ENCODE measurements around the gene CDYL.
"Not testable (repeated sequence)": the region's sequence is repeated elsewhere in the genome, so short reads cannot be mapped to it uniquely, and the experiment has no call there.

CDYL gene

DNA sequence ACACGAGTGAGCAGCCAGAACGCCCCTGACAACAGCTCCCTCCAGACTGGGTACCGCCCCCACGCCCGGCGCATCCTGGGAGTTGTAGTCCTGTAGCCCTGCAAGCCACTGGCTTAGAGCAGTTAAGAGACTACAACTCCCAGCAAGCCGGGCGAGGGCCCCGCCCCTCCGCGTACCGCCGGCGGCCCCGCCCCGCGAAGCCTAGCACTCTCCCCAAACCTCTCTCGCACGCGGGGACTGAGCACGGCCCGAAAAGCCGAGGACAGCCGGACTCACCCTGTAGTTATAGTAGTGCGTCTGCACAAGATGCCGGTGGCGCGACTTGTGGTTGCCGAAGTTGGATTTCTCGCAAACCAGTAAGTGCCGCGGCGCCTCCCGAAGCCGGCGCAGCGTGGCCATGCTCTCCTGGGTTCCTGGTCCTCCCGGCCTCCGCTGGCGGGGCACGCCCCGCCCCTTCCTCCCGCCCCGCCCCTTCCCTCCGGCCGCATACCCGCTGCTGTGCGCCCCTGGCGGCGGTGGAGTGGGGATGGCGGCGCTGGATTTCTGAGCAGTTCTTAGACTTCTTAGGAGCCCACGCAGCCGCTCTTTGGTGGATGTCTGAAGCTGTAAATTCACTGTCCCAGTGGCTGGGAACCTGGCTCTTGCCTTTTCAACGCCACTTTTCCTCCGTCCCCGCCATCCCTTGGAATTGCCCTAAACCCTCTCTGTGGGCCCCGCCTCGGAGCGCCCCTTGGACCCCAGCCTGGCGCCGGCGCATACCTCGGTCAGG lies 227.6 kb downstream of the CDYL start, which contains the start of gene RPP40:
Gene RPP40 (minus strand): TSS at position 434 of the 769 bp plus-strand sequence. CDS start 35 bp downstream, at position 399.
- peak; percentile 98 for DNase-seq (ENCODE audit: low read depth)

DNA sequence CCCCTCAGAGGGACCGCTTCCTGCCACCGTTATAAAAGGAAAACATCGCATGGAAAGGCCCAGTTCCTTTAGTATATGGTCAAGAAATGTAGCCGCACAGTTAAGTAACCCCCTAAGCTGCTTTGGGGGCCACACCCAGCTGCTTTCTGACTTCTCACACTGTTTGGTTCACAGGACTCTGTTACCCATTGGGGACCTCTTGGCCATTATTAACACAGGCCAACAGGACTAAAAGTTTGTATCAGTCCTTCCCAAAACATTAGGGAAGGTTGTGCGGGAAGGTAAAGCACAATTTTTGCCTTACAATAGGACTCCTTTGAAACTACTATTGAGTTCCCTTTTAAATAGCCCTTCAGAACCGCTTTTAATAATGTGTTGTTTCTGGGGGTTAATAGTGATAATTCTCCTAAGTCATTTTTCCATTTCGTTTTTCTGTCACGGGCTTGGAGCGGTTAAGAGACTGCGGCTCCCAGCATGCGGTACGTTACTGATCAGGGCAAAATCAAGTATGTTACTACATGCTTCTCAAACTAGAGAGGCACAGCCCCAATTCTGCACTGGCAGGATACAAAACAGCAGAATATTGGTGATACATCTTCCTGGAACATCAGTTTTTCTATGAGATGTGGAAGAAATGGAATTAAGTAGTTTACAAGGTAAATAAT lies 228.3 kb downstream of the CDYL start:
- no peak for DNase-seq (ENCODE audit: low read depth)

GRCh38 chr6:5005038-5005433 lies 228.8 kb downstream of the CDYL start:
- DNase-seq (ENCODE audit: low read depth): not testable (repeated sequence)
